Liver (tissue), 9 donors: Measurements from ENCODE around the gene DNAJC9. TPM values are rescaled to one million over a fixed set of nuclear protein-coding genes. Genes with fewer than 3 reads are reported as not detected.

Experiments
- DNase-seq: peaks from one replicate; pipeline ENCODE4 v3.0.0-alpha.2; 2017; ENCODE audit warnings: low spot score
- H3K27ac ChIP-seq, 2 donors: one replicate each; pipeline ENCODE4 v1.7.0; 2013; ENCODE audit warnings: inconsistent platforms in 2 of 2, low read length in 2 of 2, control low read depth in 1 of 2, low read depth in 1 of 2, mild to moderate bottlenecking in 1 of 2
- H3K27me3 ChIP-seq, 4 donors: one replicate each; pipeline versions ENCODE4 v1.6.1 to v1.7.0; 2013; ENCODE audit warnings: low read length in 3 of 4, inconsistent platforms in 1 of 4, mild to moderate bottlenecking in 1 of 4, moderate library complexity in 1 of 4; ENCODE audit not compliant: control insufficient read depth in 4 of 4, insufficient read depth in 4 of 4
- H3K36me3 ChIP-seq, 4 donors: one replicate each; pipeline versions ENCODE4 v1.6.1 to v1.7.0; 2013; ENCODE audit warnings: low read length in 3 of 4, mild to moderate bottlenecking in 3 of 4, low read depth in 1 of 4, moderate library complexity in 1 of 4; ENCODE audit not compliant: control insufficient read depth in 4 of 4, insufficient read depth in 3 of 4
- H3K4me1 ChIP-seq, 4 donors: one replicate each; pipeline versions ENCODE4 v1.6.1 to v1.7.0; 2013; ENCODE audit warnings: low read length in 3 of 4, mild to moderate bottlenecking in 3 of 4, moderate library complexity in 1 of 4; ENCODE audit not compliant: control insufficient read depth in 4 of 4, insufficient read depth in 4 of 4
- H3K4me3 ChIP-seq, 3 donors: one replicate each; pipeline versions ENCODE4 v1.6.1 to v1.7.0; 2013; ENCODE audit warnings: low read length in 3 of 3, control low read depth in 1 of 3, low read depth in 1 of 3, mild to moderate bottlenecking in 1 of 3
- H3K9ac ChIP-seq, 2 donors: one replicate each; pipeline ENCODE4 v1.7.0; 2013; ENCODE audit warnings: low read length in 2 of 2, mild to moderate bottlenecking in 2 of 2, moderate library complexity in 2 of 2, control low read depth in 1 of 2, low read depth in 1 of 2
- H3K9me3 ChIP-seq, 4 donors: one replicate each; pipeline versions ENCODE4 v1.6.1 to v1.7.0; 2013; ENCODE audit warnings: low read length in 3 of 4; ENCODE audit not compliant: control insufficient read depth in 4 of 4
- EGR1 ChIP-seq, 2 donors: IDR thresholded peaks; 2 replicates each; pipeline ENCODE4 v1.6.1; 2016 to 2018; ENCODE audit warnings: antibody characterized with exemption in 2 of 2, low read depth in 2 of 2
- FOXA1 ChIP-seq: IDR thresholded peaks from 2 replicates; pipeline ENCODE4 v1.6.1; 2016; ENCODE audit warnings: antibody characterized with exemption
- FOXA2 ChIP-seq: IDR thresholded peaks from 2 replicates; pipeline ENCODE4 v1.6.1; 2016; ENCODE audit warnings: antibody characterized with exemption
- GABPA ChIP-seq, 2 donors: IDR thresholded peaks in 1 of 2; conservative IDR thresholded peaks in 1 of 2; 2 replicates each; pipeline ENCODE4 v1.6.1; 2016; ENCODE audit warnings: antibody characterized with exemption in 2 of 2, mild to moderate bottlenecking in 1 of 2, moderate library complexity in 1 of 2
- HNF4A ChIP-seq, 2 donors: conservative IDR thresholded peaks; 2 replicates each; pipeline ENCODE4 v1.6.1; 2016; ENCODE audit warnings: antibody characterized with exemption in 2 of 2, mild to moderate bottlenecking in 2 of 2
- HNF4G ChIP-seq: IDR thresholded peaks from 2 replicates; pipeline ENCODE4 v1.6.1; 2016; ENCODE audit warnings: antibody characterized with exemption
- JUND ChIP-seq, 2 donors: IDR thresholded peaks; 2 replicates each; pipeline ENCODE4 v1.6.1; 2016; ENCODE audit warnings: antibody characterized with exemption in 2 of 2
- NR2F2 ChIP-seq: IDR thresholded peaks from 2 replicates; pipeline ENCODE4 v1.6.1; 2016; ENCODE audit warnings: antibody characterized with exemption
- RAD21 ChIP-seq, 2 donors: IDR thresholded peaks; 2 replicates each; pipeline ENCODE4 v1.6.1; 2016; ENCODE audit warnings: antibody characterized with exemption in 2 of 2, mild to moderate bottlenecking in 2 of 2
- RXRA ChIP-seq, 2 donors: IDR thresholded peaks; 2 replicates each; pipeline ENCODE4 v1.6.1; 2017 to 2018; ENCODE audit warnings: antibody characterized with exemption in 2 of 2, mild to moderate bottlenecking in 1 of 2
- SP1 ChIP-seq: IDR thresholded peaks from 2 replicates; pipeline ENCODE4 v1.6.1; 2018; ENCODE audit warnings: antibody characterized with exemption, mild to moderate bottlenecking
- TAF1 ChIP-seq: conservative IDR thresholded peaks from 2 replicates; pipeline ENCODE4 v1.6.1; 2016; ENCODE audit warnings: antibody characterized with exemption, mild to moderate bottlenecking
- YY1 ChIP-seq: IDR thresholded peaks from 2 replicates; pipeline ENCODE4 v1.6.1; 2016; ENCODE audit warnings: antibody characterized with exemption, mild to moderate bottlenecking
- WGBS: extraction: QIAGEN DNeasy Blood & Tissue Kit; methylation state at CpG from one replicate; pipeline ENCODE4 v1.1.7; 2013; 5-methylcytosine and 5-hydroxymethylcytosine counted together
- polyA plus RNA-seq, 2 donors: library from polyadenylated mRNA; stranded (reverse) in 1 of 2; unstranded in 1 of 2; fragments of 200-250 nt in 1 of 2; fragments of >200 nt in 1 of 2; fragmentation: Nextera tagmentation in 1 of 2; extraction: Ambion mirVana in 1 of 2; gene quantifications; one replicate each; pipeline versions ENCODE4 v1.2.1 to v1.2.3, GENCODE V29; 2013 to 2015
- total RNA-seq, 2 donors: library from RNA; depleted of rRNA; stranded (reverse); fragments of >200 nt; gene quantifications; one replicate each; pipeline ENCODE4 v1.2.3, GENCODE V29; 2014
- TF ChIP-seq, protein P1 (sequence below): IDR thresholded peaks from 2 replicates; pipeline ENCODE4 v1.6.1; 2016; ENCODE audit warnings: antibody characterized with exemption
- TF ChIP-seq, protein P2 (sequence below): fragments of 150-350 bp; IDR thresholded peaks from 2 replicates; pipeline ENCODE4 v1.5.1; 2017; ENCODE audit warnings: improper control_type of control experiment, low read depth, low read length; ENCODE audit not compliant: missing input control
- TF ChIP-seq, protein P3 (sequence below): IDR thresholded peaks from 2 replicates; pipeline ENCODE4 v1.6.1; 2016; ENCODE audit warnings: antibody characterized with exemption, mild to moderate bottlenecking
- TF ChIP-seq, protein P4 (sequence below): IDR thresholded peaks from 2 replicates; pipeline ENCODE4 v1.6.1; 2016; ENCODE audit warnings: antibody characterized with exemption
- TF ChIP-seq, protein P5 (sequence below): IDR thresholded peaks from 2 replicates; pipeline ENCODE4 v1.6.1; 2016; ENCODE audit warnings: antibody characterized with exemption
- donor health status: healthy.
- donor health status: healthy.
- donor health status: healthy.
- donor health status: healthy.
- donor health status: healthy.

The DNAJC9 gene
- total and polyA plus RNA-seq, 4 donors, result 4.1 to 45.5 (median 9.9) TPM

DNA sequence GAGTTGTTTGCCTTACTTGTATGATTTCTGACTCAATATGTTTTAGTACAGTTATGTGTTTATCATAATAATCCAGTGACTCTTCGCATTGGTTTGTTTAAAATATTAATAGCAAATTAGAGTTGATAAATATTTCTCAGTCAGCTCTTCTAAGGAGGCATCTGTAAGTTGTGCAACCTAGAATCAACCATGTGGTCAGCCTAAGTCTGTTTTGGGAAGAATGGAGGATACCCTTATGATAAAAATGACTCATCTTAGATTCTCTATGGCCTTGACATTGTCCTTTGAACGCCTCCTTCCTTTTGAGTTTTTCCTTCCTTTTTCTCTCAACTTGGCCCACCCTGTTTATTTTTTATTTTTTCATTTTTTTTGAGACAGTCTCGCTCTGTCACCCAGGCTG is 18.8 kb downstream of the DNAJC9 start:
- no peak overlapping the region for H3K27ac ChIP-seq
- no peaks in the 10 kb centered on the region for H3K4me1 ChIP-seq
- peaks cover 2 to 20% (median 5%) of the 10 kb centered on the region in 4 donors for H3K36me3 ChIP-seq
- TF ChIP-seq JUND (IDR thresholded peaks at IDR 0.05) (no peak), FOXA2 (no peak), NR2F2 (no peak), TAF1 (no peak), YY1 (no peak), SP1 (no peak), EGR1 (IDR thresholded peaks at IDR 0.05; ENCODE audit: low read depth in 2 of 2) (no peak), FOXA1 (no peak), HNF4A (conservative IDR thresholded peaks at IDR 0.05) (no peak), HNF4G (no peak), RAD21 (IDR thresholded peaks at IDR 0.05) (no peak), GABPA (IDR thresholded peaks at IDR 0.05 in 1 of 2, conservative IDR thresholded peaks at IDR 0.05 in 1 of 2) (no peak), RXRA (IDR thresholded peaks at IDR 0.05) (no peak)
- TF ChIP-seq, protein P1, sequence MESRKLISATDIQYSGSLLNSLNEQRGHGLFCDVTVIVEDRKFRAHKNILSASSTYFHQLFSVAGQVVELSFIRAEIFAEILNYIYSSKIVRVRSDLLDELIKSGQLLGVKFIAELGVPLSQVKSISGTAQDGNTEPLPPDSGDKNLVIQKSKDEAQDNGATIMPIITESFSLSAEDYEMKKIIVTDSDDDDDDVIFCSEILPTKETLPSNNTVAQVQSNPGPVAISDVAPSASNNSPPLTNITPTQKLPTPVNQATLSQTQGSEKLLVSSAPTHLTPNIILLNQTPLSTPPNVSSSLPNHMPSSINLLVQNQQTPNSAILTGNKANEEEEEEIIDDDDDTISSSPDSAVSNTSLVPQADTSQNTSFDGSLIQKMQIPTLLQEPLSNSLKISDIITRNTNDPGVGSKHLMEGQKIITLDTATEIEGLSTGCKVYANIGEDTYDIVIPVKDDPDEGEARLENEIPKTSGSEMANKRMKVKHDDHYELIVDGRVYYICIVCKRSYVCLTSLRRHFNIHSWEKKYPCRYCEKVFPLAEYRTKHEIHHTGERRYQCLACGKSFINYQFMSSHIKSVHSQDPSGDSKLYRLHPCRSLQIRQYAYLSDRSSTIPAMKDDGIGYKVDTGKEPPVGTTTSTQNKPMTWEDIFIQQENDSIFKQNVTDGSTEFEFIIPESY, result no peak
- TF ChIP-seq, protein P2, sequence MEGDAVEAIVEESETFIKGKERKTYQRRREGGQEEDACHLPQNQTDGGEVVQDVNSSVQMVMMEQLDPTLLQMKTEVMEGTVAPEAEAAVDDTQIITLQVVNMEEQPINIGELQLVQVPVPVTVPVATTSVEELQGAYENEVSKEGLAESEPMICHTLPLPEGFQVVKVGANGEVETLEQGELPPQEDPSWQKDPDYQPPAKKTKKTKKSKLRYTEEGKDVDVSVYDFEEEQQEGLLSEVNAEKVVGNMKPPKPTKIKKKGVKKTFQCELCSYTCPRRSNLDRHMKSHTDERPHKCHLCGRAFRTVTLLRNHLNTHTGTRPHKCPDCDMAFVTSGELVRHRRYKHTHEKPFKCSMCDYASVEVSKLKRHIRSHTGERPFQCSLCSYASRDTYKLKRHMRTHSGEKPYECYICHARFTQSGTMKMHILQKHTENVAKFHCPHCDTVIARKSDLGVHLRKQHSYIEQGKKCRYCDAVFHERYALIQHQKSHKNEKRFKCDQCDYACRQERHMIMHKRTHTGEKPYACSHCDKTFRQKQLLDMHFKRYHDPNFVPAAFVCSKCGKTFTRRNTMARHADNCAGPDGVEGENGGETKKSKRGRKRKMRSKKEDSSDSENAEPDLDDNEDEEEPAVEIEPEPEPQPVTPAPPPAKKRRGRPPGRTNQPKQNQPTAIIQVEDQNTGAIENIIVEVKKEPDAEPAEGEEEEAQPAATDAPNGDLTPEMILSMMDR, result no peak
- TF ChIP-seq, protein P3, sequence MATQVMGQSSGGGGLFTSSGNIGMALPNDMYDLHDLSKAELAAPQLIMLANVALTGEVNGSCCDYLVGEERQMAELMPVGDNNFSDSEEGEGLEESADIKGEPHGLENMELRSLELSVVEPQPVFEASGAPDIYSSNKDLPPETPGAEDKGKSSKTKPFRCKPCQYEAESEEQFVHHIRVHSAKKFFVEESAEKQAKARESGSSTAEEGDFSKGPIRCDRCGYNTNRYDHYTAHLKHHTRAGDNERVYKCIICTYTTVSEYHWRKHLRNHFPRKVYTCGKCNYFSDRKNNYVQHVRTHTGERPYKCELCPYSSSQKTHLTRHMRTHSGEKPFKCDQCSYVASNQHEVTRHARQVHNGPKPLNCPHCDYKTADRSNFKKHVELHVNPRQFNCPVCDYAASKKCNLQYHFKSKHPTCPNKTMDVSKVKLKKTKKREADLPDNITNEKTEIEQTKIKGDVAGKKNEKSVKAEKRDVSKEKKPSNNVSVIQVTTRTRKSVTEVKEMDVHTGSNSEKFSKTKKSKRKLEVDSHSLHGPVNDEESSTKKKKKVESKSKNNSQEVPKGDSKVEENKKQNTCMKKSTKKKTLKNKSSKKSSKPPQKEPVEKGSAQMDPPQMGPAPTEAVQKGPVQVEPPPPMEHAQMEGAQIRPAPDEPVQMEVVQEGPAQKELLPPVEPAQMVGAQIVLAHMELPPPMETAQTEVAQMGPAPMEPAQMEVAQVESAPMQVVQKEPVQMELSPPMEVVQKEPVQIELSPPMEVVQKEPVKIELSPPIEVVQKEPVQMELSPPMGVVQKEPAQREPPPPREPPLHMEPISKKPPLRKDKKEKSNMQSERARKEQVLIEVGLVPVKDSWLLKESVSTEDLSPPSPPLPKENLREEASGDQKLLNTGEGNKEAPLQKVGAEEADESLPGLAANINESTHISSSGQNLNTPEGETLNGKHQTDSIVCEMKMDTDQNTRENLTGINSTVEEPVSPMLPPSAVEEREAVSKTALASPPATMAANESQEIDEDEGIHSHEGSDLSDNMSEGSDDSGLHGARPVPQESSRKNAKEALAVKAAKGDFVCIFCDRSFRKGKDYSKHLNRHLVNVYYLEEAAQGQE, result no peak
- TF ChIP-seq, protein P4, sequence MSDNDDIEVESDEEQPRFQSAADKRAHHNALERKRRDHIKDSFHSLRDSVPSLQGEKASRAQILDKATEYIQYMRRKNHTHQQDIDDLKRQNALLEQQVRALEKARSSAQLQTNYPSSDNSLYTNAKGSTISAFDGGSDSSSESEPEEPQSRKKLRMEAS, result no peak
- TF ChIP-seq, protein P5, sequence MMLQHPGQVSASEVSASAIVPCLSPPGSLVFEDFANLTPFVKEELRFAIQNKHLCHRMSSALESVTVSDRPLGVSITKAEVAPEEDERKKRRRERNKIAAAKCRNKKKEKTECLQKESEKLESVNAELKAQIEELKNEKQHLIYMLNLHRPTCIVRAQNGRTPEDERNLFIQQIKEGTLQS, result no peak
- no peak overlapping the region for H3K4me3 ChIP-seq
- no peak for DNase-seq
- WGBS, result 91% methylated on average over 3 of the region's 3 CpGs
- no peaks in the 10 kb centered on the region for H3K9me3 ChIP-seq
- no peaks in the 10 kb centered on the region for H3K27me3 ChIP-seq
- no peak overlapping the region for H3K9ac ChIP-seq
